ENCODE results near the gene RIPPLY3.
A peak's percentile ranks its signal among the peaks of the same experiment; 100 is the strongest.
"Not testable (repeated sequence)": the region's sequence is repeated elsewhere in the genome, so short reads cannot be mapped to it uniquely, and the experiment has no call there.

Gene RIPPLY3

GRCh38 chr21:36989699-36990507, 16.6 kb upstream of the RIPPLY3 start:
- no peak for TF ChIP-seq CTCF (conservative IDR thresholded peaks at IDR 0.05; ENCODE audit: control insufficient read depth, insufficient read depth, low read depth, low read length)
- peak; percentile 85 for DNase-seq (ENCODE audit: low read depth)
- peak overlapping the region; percentile 51 for H3K4me3 ChIP-seq (ENCODE audit: control insufficient read depth, low read depth, low read length)

GRCh38 chr21:36990508-36991205, 15.8 kb upstream of the RIPPLY3 start:
- no peak for DNase-seq (ENCODE audit: low read depth)
- peak overlapping the region; percentile 24 for H3K4me3 ChIP-seq (ENCODE audit: control insufficient read depth, low read depth, low read length)
- no peak for TF ChIP-seq CTCF (conservative IDR thresholded peaks at IDR 0.05; ENCODE audit: control insufficient read depth, insufficient read depth, low read depth, low read length)

GRCh38 chr21:36992671-36993070, 13.8 kb upstream of the RIPPLY3 start:
- DNase-seq (ENCODE audit: low read depth): no peak
- H3K4me3 ChIP-seq (ENCODE audit: control insufficient read depth, low read depth, low read length): no peak overlapping the region
- TF ChIP-seq CTCF (conservative IDR thresholded peaks at IDR 0.05; ENCODE audit: control insufficient read depth, insufficient read depth, low read depth, low read length): no peak

GRCh38 chr21:36994501-36995158, 11.9 kb upstream of the RIPPLY3 start:
- H3K4me3 ChIP-seq (ENCODE audit: control insufficient read depth, low read depth, low read length): no peak overlapping the region
- no peak for TF ChIP-seq CTCF (conservative IDR thresholded peaks at IDR 0.05; ENCODE audit: control insufficient read depth, insufficient read depth, low read depth, low read length)

GRCh38 chr21:36995285-36995684, 11.2 kb upstream of the RIPPLY3 start:
- DNase-seq (ENCODE audit: low read depth); H3K4me3 ChIP-seq (ENCODE audit: control insufficient read depth, low read depth, low read length): not testable (repeated sequence)

More at GRCh38 chr21:36994501-36995158, 11.9 kb upstream of the RIPPLY3 start:
- DNase-seq (ENCODE audit: low read depth): no peak

- TF ChIP-seq CTCF (conservative IDR thresholded peaks at IDR 0.05; ENCODE audit: control insufficient read depth, insufficient read depth, low read depth, low read length): no peak
- no peak for DNase-seq (ENCODE audit: low read depth)
Measured at GRCh38 chr21:36999131-36999898, 7.2 kb upstream of the RIPPLY3 start.

More at GRCh38 chr21:36999131-36999898, 7.2 kb upstream of the RIPPLY3 start:
- H3K4me3 ChIP-seq (ENCODE audit: control insufficient read depth, low read depth, low read length): no peak overlapping the region
